Measurements from ENCODE around the gene PRRT2. TPM values are rescaled to one million over a fixed set of nuclear protein-coding genes. Genes with fewer than 3 reads are reported as not detected.

Gene PRRT2
- total and polyA plus RNA-seq, 10 of the 15 experiments (the other 5 are each of a cell fraction or from before 2014, with no cell fraction given): 0.08 to 0.49 (median 0.12) TPM; not detected in 4

DNA sequence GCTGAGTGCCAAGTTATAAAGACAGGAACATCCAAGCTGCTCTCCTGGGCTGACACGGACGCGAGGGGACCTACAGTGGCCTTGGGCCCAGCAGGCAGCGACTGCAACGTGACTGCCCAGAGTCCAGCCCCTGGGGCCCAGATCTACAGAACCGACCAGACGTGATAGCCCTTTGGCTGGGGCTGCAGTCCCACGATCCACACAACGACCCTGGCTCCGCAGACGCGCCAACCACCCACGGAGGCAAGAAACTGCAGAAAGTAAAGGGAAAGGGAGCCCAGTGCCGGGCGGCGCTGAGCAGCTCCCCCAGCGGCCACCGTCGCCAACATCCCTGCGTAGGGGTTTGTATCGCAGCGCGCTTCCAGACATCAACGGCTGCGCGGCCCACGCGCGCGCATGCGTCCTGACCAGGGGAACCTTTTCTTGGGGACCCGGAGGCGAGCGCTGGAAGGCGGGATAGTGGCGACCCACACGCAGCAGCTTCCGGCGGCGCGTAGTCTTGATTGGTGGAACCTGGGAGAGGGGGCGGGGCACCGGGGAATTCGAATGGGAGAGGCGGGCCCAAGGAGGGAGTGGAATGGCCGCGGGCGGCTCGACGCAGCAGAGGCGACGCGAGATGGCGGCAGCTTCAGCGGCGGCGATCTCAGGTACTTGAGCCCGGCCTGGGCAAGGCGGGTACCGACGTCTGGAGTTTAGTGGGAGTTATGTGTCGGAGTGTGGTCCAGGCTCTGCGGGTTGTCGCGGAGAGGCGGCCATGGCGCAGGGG is 21.6 kb upstream of the PRRT2 start, which contains the start of gene KIF22:
Gene KIF22, plus strand, starts transcription at position 569 of the 766 bp plus-strand sequence. Its CDS starts 9 bp downstream, at position 578.
- peaks cover 49% of the 10 kb centered on the region for H3K79me2 ChIP-seq (ENCODE audit: control insufficient read depth, insufficient read depth, low read length)
- peaks cover 9% of the 10 kb centered on the region; the same call in 1 of the 2 replicates for H3K4me1 ChIP-seq (ENCODE audit: control insufficient read depth, insufficient read depth, low read length)
- peak within 1 kb of the TSS; percentile 89 for H3K9ac ChIP-seq (ENCODE audit: control insufficient read depth, insufficient read depth, low read length)
- ChIA-PET POLR2A (interaction anchor here (0.6 to 3.3 kb wide), 17 partner anchors 9 to 276 kb away, joined by 3 to 24 read pairs (median 4); partner anchors contain the start of genes ALDOA and MAZ), SMC1A (ENCODE audit: uncharacterized antibody, unreplicated experiment) (interaction anchor here (0.6 to 6.4 kb wide), 13 partner anchors 13 to 288 kb away, joined by 3 to 38 read pairs (median 5); partner anchors contain the start of gene PAGR1), CTCF (interaction anchor here (0.8 to 5.3 kb wide), 23 partner anchors 9 to 265 kb away, joined by 3 to 32 read pairs (median 4); partner anchors contain the start of genes MVP, PAGR1 and ZG16), RAD21 (ENCODE audit: unreplicated experiment) (interaction anchor here (0.6 to 1.7 kb wide), 18 partner anchors 12 to 223 kb away, joined by 3 to 8 read pairs (median 3); partner anchors contain the start of gene TAOK2)
- H3K27me3 ChIP-seq (replicated peaks in 1 of 2; ENCODE audit: control insufficient read depth in 2 of 2, insufficient read depth in 2 of 2, low read length in 1 of 2): no peaks in the 10 kb centered on the region
- intact Hi-C loops (cut with micrococcal nuclease; ENCODE audit: unreplicated experiment) (loop anchor here (1.0 to 5.0 kb wide), 2 partner anchors 15 to 88 kb away; no protein-coding TSS in a partner anchor), in situ Hi-C loops (cut with MboI) (no loop called here)
- H3K9me3 ChIP-seq (replicated peaks; ENCODE audit: control insufficient read depth, insufficient read depth, low read length): no peaks in the 10 kb centered on the region
- peak within 1 kb of the TSS; percentile 94 for H2AFZ ChIP-seq (ENCODE audit: control insufficient read depth, low read depth, low read length)
- 1% methylated on average over 61 of the region's 67 CpGs for WGBS (ENCODE audit: insufficient coverage, insufficient replicate concordance, low lambda C conversion rate, missing lambda C conversion rate)
- H3K27ac ChIP-seq (ENCODE audit: control insufficient read depth, insufficient read depth): peak within 1 kb of the TSS; percentile 95
- no peaks in the 10 kb centered on the region for H4K20me1 ChIP-seq (ENCODE audit: control insufficient read depth, insufficient read depth)
- H3K4me2 ChIP-seq (ENCODE audit: control insufficient read depth, insufficient read depth): peak within 1 kb of the TSS; percentile 87
- DNase-seq (ENCODE audit: low read depth, low spot score) (peak; percentile 97), FAIRE-seq (peak; percentile 56), ATAC-seq (peak; percentile 98)
- peaks cover 0 to 2% of the 10 kb centered on the region in 2 experiments; a peak in 2 of 4 replicates for H3K36me3 ChIP-seq (ENCODE audit: control insufficient read depth in 2 of 2, insufficient read depth in 2 of 2, low read length in 1 of 2)
- peak within 1 kb of the TSS; percentile 93 for H3K4me3 ChIP-seq
- no TSS peak for BruUV-seq (replicated peaks)
- TF ChIP-seq, protein P1, sequence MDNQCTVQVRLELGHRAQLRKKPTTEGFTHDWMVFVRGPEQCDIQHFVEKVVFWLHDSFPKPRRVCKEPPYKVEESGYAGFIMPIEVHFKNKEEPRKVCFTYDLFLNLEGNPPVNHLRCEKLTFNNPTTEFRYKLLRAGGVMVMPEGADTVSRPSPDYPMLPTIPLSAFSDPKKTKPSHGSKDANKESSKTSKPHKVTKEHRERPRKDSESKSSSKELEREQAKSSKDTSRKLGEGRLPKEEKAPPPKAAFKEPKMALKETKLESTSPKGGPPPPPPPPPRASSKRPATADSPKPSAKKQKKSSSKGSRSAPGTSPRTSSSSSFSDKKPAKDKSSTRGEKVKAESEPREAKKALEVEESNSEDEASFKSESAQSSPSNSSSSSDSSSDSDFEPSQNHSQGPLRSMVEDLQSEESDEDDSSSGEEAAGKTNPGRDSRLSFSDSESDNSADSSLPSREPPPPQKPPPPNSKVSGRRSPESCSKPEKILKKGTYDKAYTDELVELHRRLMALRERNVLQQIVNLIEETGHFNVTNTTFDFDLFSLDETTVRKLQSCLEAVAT (IDR thresholded peaks at IDR 0.05): 0 out of 2 replicates have a peak, but pooled peaks have one; percentile 1
- TF ChIP-seq SP1 (IDR thresholded peaks at IDR 0.05; ENCODE audit: low read depth, low read length) (peak; percentile 85), EGR1 (IDR thresholded peaks at IDR 0.05; ENCODE audit: borderline replicate concordance in 1 of 2, low read depth in 2 of 2, low read length in 2 of 2) (peak in 1 of 2 experiments; percentile 82; a peak in 2 of 3 replicates), HDGF (IDR thresholded peaks at IDR 0.05) (peak; percentile 56; the same call in 1 of the 2 replicates), KLF5 (IDR thresholded peaks at IDR 0.05; ENCODE audit: partially characterized antibody) (peak; percentile 53), BHLHE40 (IDR thresholded peaks at IDR 0.05; ENCODE audit: borderline replicate concordance in 1 of 2, low read depth in 2 of 2, low read length in 1 of 2) (peak; percentile 41 to 68; a peak in 2 of 4 replicates), MXI1 (IDR thresholded peaks at IDR 0.05; ENCODE audit: low read depth, low read length) (peak; percentile 84), DPF2 (IDR thresholded peaks at IDR 0.05) (no peak; the same call in none of the 2 replicates), SMARCA5 (IDR thresholded peaks at IDR 0.05) (peak; percentile 84), MTA2 (IDR thresholded peaks at IDR 0.05; ENCODE audit: low read depth) (peak; percentile 33; the same call in 1 of the 2 replicates), POLR2A (IDR thresholded peaks at IDR 0.05; ENCODE audit: low read depth, low read length) (peak; percentile 97), STAT1 (conservative IDR thresholded peaks at IDR 0.05) (0 out of 2 replicates have a peak, but pooled peaks have one; percentile 59), NBN (IDR thresholded peaks at IDR 0.05) (peak; percentile 89; the same call in 1 of the 2 replicates), RFX5 (IDR thresholded peaks at IDR 0.05; ENCODE audit: low read depth, low read length) (no peak; the same call in 1 of the 2 replicates)
- TF ChIP-seq, protein P2, sequence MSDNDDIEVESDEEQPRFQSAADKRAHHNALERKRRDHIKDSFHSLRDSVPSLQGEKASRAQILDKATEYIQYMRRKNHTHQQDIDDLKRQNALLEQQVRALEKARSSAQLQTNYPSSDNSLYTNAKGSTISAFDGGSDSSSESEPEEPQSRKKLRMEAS (IDR thresholded peaks at IDR 0.05; ENCODE audit: low read depth, low read length): no peak; the same call in 1 of the 2 replicates
- TF ChIP-seq, protein P3, sequence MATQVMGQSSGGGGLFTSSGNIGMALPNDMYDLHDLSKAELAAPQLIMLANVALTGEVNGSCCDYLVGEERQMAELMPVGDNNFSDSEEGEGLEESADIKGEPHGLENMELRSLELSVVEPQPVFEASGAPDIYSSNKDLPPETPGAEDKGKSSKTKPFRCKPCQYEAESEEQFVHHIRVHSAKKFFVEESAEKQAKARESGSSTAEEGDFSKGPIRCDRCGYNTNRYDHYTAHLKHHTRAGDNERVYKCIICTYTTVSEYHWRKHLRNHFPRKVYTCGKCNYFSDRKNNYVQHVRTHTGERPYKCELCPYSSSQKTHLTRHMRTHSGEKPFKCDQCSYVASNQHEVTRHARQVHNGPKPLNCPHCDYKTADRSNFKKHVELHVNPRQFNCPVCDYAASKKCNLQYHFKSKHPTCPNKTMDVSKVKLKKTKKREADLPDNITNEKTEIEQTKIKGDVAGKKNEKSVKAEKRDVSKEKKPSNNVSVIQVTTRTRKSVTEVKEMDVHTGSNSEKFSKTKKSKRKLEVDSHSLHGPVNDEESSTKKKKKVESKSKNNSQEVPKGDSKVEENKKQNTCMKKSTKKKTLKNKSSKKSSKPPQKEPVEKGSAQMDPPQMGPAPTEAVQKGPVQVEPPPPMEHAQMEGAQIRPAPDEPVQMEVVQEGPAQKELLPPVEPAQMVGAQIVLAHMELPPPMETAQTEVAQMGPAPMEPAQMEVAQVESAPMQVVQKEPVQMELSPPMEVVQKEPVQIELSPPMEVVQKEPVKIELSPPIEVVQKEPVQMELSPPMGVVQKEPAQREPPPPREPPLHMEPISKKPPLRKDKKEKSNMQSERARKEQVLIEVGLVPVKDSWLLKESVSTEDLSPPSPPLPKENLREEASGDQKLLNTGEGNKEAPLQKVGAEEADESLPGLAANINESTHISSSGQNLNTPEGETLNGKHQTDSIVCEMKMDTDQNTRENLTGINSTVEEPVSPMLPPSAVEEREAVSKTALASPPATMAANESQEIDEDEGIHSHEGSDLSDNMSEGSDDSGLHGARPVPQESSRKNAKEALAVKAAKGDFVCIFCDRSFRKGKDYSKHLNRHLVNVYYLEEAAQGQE (IDR thresholded peaks at IDR 0.05; ENCODE audit: low read depth, low read length): no peak

Measured in GM12878 (cell line).